Psoas muscle (tissue), 8 donors: ENCODE measurements around the gene CCDC170. TPM values are rescaled to one million over a fixed set of nuclear protein-coding genes. Genes with fewer than 3 reads are reported as not detected.
A peak's percentile ranks its signal among the peaks of the same experiment; 100 is the strongest.

Source experiments
- ATAC-seq, 4 donors: fragments of 200-7000 bp; cut with Tn5 transposase; one replicate each; pipeline ENCODE4 v1.9.1; 2020; ENCODE audit warnings: moderate library complexity in 3 of 4, mild to moderate bottlenecking in 2 of 4
- DNase-seq, 2 donors: peaks; one replicate each; pipeline ENCODE4 v3.0.0-alpha.2; 2020
- H3K27ac ChIP-seq: fragments of 200-600 bp; one replicate; pipeline ENCODE4 v1.8.0; 2022
- H3K27me3 ChIP-seq, 3 donors: fragments of 200-600 bp in 1 of 3; one replicate each; pipeline versions ENCODE4 v1.6.1 to v1.8.0; 2013 to 2022; ENCODE audit warnings: low read length in 2 of 3, mild to moderate bottlenecking in 2 of 3, moderate library complexity in 1 of 3; ENCODE audit not compliant: insufficient read depth in 3 of 3
- H3K36me3 ChIP-seq, 2 donors: fragments of 200-600 bp in 1 of 2; one replicate each; pipeline versions ENCODE4 v1.6.1 to v1.8.0; 2013 to 2022; ENCODE audit warnings: low read depth in 1 of 2, mild to moderate bottlenecking in 1 of 2, moderate library complexity in 1 of 2; ENCODE audit not compliant: insufficient read depth in 1 of 2
- H3K4me1 ChIP-seq: fragments of 200-600 bp; one replicate; pipeline ENCODE4 v1.8.0; 2022
- H3K4me3 ChIP-seq: fragments of 200-600 bp; one replicate; pipeline ENCODE4 v1.8.0; 2022; ENCODE audit warnings: mild to moderate bottlenecking
- H3K9me3 ChIP-seq: fragments of 200-600 bp; one replicate; pipeline ENCODE4 v1.8.0; 2022
- CTCF ChIP-seq: fragments of 200-600 bp; IDR thresholded peaks from one replicate; pipeline ENCODE4 v1.8.0; 2022; ENCODE audit warnings: antibody characterized with exemption
- WGBS, 3 donors: extraction: QIAGEN DNeasy Blood & Tissue Kit; methylation state at CpG; one replicate each; pipeline versions ENCODE4 v1.1.6 to v1.1.7; 2013; 5-methylcytosine and 5-hydroxymethylcytosine counted together
- intact Hi-C, 2 donors: fragments of 100-400 bp; cut with DNase I; formaldehyde crosslinking; loops; one replicate each; pipeline versions ENCODE4 v1.11.0 to v1.14.2; 2022
- polyA plus RNA-seq, 3 donors: library from polyadenylated mRNA; stranded (reverse); fragments of 200-250 nt; gene quantifications; one replicate each; pipeline ENCODE4 v1.2.3, GENCODE V29; 2013
- total RNA-seq, 4 donors: library from RNA; stranded (reverse); fragmentation: NEBNext Ultra II Directional in 2 of 4; extraction: Animal tissue kit (Norgen Biotek cat#: 25700) in 2 of 4; gene quantifications; one replicate each; pipeline versions ENCODE4 v1.2.1 to v1.2.4, GENCODE V29; 2021 to 2023
- donor health status: healthy with polysubstance abuse.
- donor health status: DM: no; HTN: no; CAD: no; lungs with moderate emphysema.
- donor health status: Bipolar disorder and iron deficiency.
- donor health status: healthy.
- donor health status: DM: yes; HTN: yes; CAD: no.
- donor health status: DM: no; HTN: no; CAD: no.
- donor health status: DM: no; HTN: no; CAD: no.
- donor health status: DM: yes; HTN: yes; CAD: no.

The CCDC170 gene
- total and polyA plus RNA-seq, 7 donors = 0.03 to 0.25 (median 0.14) TPM

GRCh38 chr6:151478670-151479069 is 15.1 kb upstream of the CCDC170 start:
- H3K4me3 ChIP-seq = no peak overlapping the region
- no peaks in the 10 kb centered on the region for H3K27me3 ChIP-seq
- H3K4me1 ChIP-seq = no peaks in the 10 kb centered on the region
- ATAC-seq (no peak), DNase-seq (no peak)
- intact Hi-C loops = no loop called here
- no peak for TF ChIP-seq CTCF
- WGBS, 3 donors = 66 to 77% (median 68%) methylated on average over 6 of the region's 6 CpGs
- no peaks in the 10 kb centered on the region for H3K9me3 ChIP-seq
- H3K36me3 ChIP-seq = no peaks in the 10 kb centered on the region
- no peak overlapping the region for H3K27ac ChIP-seq

DNA sequence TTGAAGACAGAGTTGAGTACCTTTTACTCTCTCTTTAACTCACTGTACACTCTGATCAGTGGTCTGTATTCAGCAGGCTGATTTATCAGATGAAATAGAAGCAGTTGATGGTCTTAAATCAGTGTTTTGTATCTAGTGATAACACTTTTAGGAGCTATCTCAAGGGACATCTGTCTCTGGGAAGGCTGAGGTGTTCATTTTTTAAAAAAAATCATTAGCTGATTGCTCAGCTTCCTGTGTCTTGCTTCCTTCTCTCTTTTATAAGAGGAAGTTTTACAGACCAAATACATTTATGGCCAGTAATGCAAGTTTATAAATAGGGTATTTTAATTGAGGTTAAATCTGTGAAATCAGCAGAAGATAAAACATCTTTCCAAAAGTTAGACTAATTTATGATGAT is 12.0 kb upstream of the CCDC170 start:
- Histone ChIP-seq H3K27me3 (no peaks in the 10 kb centered on the region), H3K4me3 (no peak overlapping the region), H3K27ac (no peak overlapping the region), H3K4me1 (no peaks in the 10 kb centered on the region), H3K9me3 (no peaks in the 10 kb centered on the region), H3K36me3 (no peaks in the 10 kb centered on the region)
- TF ChIP-seq CTCF = no peak
- intact Hi-C loops = no loop called here
- ATAC-seq = no peak
- DNase-seq = no peak

GRCh38 chr6:151482290-151482689 is 11.5 kb upstream of the CCDC170 start:
- no peaks in the 10 kb centered on the region for H3K36me3 ChIP-seq
- no peaks in the 10 kb centered on the region for H3K27me3 ChIP-seq
- 61 to 64% (median 64%) methylated on average over 5 of the region's 5 CpGs for WGBS, 3 donors
- no peak overlapping the region for H3K27ac ChIP-seq
- peak overlapping the region; percentile 9 for H3K4me3 ChIP-seq
- ATAC-seq = no peak
- no peak for DNase-seq
- no peaks in the 10 kb centered on the region for H3K4me1 ChIP-seq
- H3K9me3 ChIP-seq = no peaks in the 10 kb centered on the region
- no peak for TF ChIP-seq CTCF
- intact Hi-C loops = no loop called here

- H3K9me3 ChIP-seq = no peaks in the 10 kb centered on the region
- no peaks in the 10 kb centered on the region for H3K27me3 ChIP-seq
- no peaks in the 10 kb centered on the region for H3K4me1 ChIP-seq
- TF ChIP-seq CTCF = no peak
- ATAC-seq (no peak), DNase-seq (no peak)
- intact Hi-C loops = no loop called here
- no peak overlapping the region for H3K27ac ChIP-seq
- H3K4me3 ChIP-seq = no peak overlapping the region
- no peaks in the 10 kb centered on the region for H3K36me3 ChIP-seq
These were observed 9.8 kb upstream of the CCDC170 start for GRCh38 chr6:151483994-151484393.

GRCh38 chr6:151488226-151488625 is 5.6 kb upstream of the CCDC170 start:
- Histone ChIP-seq H3K27me3 (peaks cover 0 to 1% (median 0%) of the 10 kb centered on the region in 3 donors), H3K4me1 (no peaks in the 10 kb centered on the region), H3K9me3 (no peaks in the 10 kb centered on the region), H3K27ac (no peak overlapping the region), H3K36me3 (no peaks in the 10 kb centered on the region), H3K4me3 (no peak overlapping the region)
- TF ChIP-seq CTCF = no peak
- no peak for ATAC-seq
- no peak for DNase-seq
- intact Hi-C loops = no loop called here
- whole genome bisulfite sequencing, 3 donors = 41 to 56% (median 56%) methylated on average over 2 of the region's 2 CpGs
